Body of pancreas (tissue), 4 donors: ENCODE data around the gene AFF2. TPM values are rescaled to one million over a fixed set of nuclear protein-coding genes. Genes with fewer than 3 reads are reported as not detected.

Experiments
- ATAC-seq: fragments of 150-250 bp; one replicate; pipeline ENCODE4 v1.9.1; 2016
- DNase-seq, 4 donors: peaks; one replicate each; pipeline ENCODE4 v3.0.0-alpha.2; 2019
- H3K27ac ChIP-seq, 4 donors: fragments of 200-600 bp; sonication (generic); 1 replicate in 3 of 4; 2 replicates in 1 of 4; pipeline versions ENCODE4 v1.5.1 to v1.6.1; 2016 to 2019; ENCODE audit warnings: mild to moderate bottlenecking in 1 of 4, mixed read lengths in 1 of 4, moderate library complexity in 1 of 4
- H3K27me3 ChIP-seq, 2 donors: fragments of 200-600 bp; sonication (generic); one replicate each; pipeline ENCODE4 v1.6.0; 2016; ENCODE audit warnings: mild to moderate bottlenecking in 1 of 2
- H3K36me3 ChIP-seq, 2 donors: fragments of 200-600 bp; sonication (generic); replicated peaks in 1 of 2; 2 replicates each; pipeline ENCODE4 v1.5.1; 2016; ENCODE audit warnings: low read depth in 2 of 2; ENCODE audit not compliant: insufficient read depth in 1 of 2
- H3K4me1 ChIP-seq: fragments of 200-600 bp; sonication (generic); one replicate; pipeline ENCODE4 v1.6.0; 2016
- H3K4me3 ChIP-seq, 2 donors: fragments of 200-600 bp; sonication (generic); 1 replicate in 1 of 2; 2 replicates in 1 of 2; pipeline ENCODE4 v1.5.1; 2016 to 2019
- H3K9me3 ChIP-seq, 3 donors: fragments of 200-600 bp; sonication (generic); 1 replicate in 2 of 3; 2 replicates in 1 of 3; pipeline ENCODE4 v1.5.1; 2016
- POLR2A ChIP-seq, 3 donors: fragments of 450-650 bp; IDR thresholded peaks; one replicate each; pipeline ENCODE4 v1.6.1; 2016; ENCODE audit warnings: antibody characterized with exemption in 3 of 3, mild to moderate bottlenecking in 2 of 3
- WGBS, 2 donors: methylation state at CpG; one replicate each; pipeline ENCODE4 v1.1.5; 2017; 5-methylcytosine and 5-hydroxymethylcytosine counted together
- intact Hi-C: fragments of 100-400 bp; cut with DNase I; formaldehyde crosslinking; loops from one replicate; pipeline ENCODE4 v1.15.1; 2023
- total RNA-seq, 2 donors: library from RNA; depleted of rRNA; stranded (reverse); fragments of >200 nt; gene quantifications; one replicate each; pipeline ENCODE4 v1.1.0, GENCODE V29; 2016
- TF ChIP-seq, protein P1 (sequence below), 7 experiments: fragments of 450-650 bp in 4 of 7; fragments of 200-600 bp in 3 of 7; sonication (generic) in 3 of 7; IDR thresholded peaks; one replicate each; pipeline ENCODE4 v1.5.1; 2016 to 2019; ENCODE audit warnings: antibody characterized with exemption in 7 of 7

The AFF2 gene
- total RNA-seq, 2 donors from 2014 or later: 0.99 to 2.1 TPM

DNA sequence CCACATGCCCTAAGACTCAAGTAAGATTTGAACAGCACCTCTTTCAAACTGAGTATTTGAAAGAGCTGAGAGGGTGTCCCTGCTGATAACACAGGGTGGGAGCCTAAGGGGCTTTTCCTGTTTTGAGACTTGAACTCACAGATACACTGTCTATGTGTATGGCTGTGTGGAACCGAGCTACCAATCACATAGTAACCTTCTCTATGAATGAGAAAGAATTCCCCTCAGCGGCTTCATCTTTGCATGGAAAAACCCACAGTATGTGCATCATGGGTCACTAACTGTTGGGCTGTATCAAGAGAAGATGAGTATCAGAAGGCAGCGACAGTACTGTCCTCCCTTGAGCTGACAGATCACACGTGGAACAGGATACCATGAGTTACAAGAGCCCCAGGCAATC is 336.3 kb downstream of the AFF2 start:
- 40 to 47% methylated on average over 4 of the region's 4 CpGs for WGBS, 2 donors
- TF ChIP-seq POLR2A (IDR thresholded peaks at IDR 0.05): no peak
- TF ChIP-seq, protein P1, sequence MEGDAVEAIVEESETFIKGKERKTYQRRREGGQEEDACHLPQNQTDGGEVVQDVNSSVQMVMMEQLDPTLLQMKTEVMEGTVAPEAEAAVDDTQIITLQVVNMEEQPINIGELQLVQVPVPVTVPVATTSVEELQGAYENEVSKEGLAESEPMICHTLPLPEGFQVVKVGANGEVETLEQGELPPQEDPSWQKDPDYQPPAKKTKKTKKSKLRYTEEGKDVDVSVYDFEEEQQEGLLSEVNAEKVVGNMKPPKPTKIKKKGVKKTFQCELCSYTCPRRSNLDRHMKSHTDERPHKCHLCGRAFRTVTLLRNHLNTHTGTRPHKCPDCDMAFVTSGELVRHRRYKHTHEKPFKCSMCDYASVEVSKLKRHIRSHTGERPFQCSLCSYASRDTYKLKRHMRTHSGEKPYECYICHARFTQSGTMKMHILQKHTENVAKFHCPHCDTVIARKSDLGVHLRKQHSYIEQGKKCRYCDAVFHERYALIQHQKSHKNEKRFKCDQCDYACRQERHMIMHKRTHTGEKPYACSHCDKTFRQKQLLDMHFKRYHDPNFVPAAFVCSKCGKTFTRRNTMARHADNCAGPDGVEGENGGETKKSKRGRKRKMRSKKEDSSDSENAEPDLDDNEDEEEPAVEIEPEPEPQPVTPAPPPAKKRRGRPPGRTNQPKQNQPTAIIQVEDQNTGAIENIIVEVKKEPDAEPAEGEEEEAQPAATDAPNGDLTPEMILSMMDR (IDR thresholded peaks at IDR 0.05): no peak
- H3K4me3 ChIP-seq: no peak overlapping the region
- no peaks in the 10 kb centered on the region for H3K27me3 ChIP-seq
- no peaks in the 10 kb centered on the region for H3K4me1 ChIP-seq
- no peaks in the 10 kb centered on the region for H3K9me3 ChIP-seq
- no peaks in the 10 kb centered on the region for H3K36me3 ChIP-seq
- ATAC-seq (no peak), DNase-seq (no peak)
- intact Hi-C loops: no loop called here
- no peak overlapping the region for H3K27ac ChIP-seq

DNA sequence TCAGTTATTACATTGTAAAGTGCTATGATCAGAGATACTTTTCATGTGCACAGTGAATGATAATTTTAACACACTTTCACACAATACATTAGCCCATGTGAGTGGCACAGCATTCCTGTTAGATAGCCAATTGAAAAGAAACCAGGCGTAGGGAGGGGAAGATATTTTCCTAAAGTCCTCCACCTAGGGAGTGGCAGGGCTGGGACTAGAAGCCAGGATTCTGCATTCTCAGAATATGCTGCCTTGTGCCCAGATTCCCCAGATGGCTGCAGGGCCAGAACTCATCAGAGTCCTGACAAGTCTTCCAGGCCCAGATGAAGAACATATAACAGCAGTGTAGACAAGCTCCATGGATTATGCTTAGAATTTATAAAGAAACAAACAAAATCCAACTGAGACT is 350.2 kb downstream of the AFF2 start:
- Histone ChIP-seq H3K4me3 (no peak overlapping the region), H3K36me3 (no peaks in the 10 kb centered on the region), H3K9me3 (no peaks in the 10 kb centered on the region), H3K27me3 (no peaks in the 10 kb centered on the region), H3K4me1 (no peaks in the 10 kb centered on the region), H3K27ac (no peak overlapping the region)
- DNase-seq: no peak
- 44 to 88% methylated on average over 1 of the region's 1 CpG for WGBS, 2 donors
- intact Hi-C loops: no loop called here
- ATAC-seq: no peak
- TF ChIP-seq, protein P1 (IDR thresholded peaks at IDR 0.05): no peak
- TF ChIP-seq POLR2A (IDR thresholded peaks at IDR 0.05): no peak

DNA sequence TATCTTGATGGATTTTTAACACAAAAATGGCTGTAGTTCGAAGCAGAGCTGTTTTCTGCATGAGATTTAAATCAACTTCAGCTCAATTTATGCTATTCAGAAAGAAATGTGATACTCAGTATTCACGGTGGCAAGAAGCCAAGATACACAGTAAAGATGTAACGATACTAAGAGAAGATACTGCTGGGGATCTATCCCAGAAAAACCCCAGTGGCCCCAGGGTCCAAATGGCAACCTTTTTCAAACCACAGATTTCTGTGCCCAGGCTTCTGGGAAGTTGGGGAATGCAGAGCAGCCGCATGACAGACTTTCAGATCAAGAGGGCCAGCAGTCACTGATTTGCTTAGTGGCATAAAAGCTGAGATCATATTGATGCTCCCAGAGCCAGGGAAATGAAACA is 353.9 kb downstream of the AFF2 start:
- DNase-seq (no peak), ATAC-seq (no peak)
- Histone ChIP-seq H3K9me3 (no peaks in the 10 kb centered on the region), H3K36me3 (no peaks in the 10 kb centered on the region), H3K4me1 (no peaks in the 10 kb centered on the region), H3K27me3 (no peaks in the 10 kb centered on the region), H3K4me3 (no peak overlapping the region), H3K27ac (no peak overlapping the region)
- TF ChIP-seq POLR2A (IDR thresholded peaks at IDR 0.05): no peak
- TF ChIP-seq, protein P1 (IDR thresholded peaks at IDR 0.05): no peak
- intact Hi-C loops: no loop called here
- WGBS, 2 donors: 29 to 36% methylated on average over 4 of the region's 4 CpGs

DNA sequence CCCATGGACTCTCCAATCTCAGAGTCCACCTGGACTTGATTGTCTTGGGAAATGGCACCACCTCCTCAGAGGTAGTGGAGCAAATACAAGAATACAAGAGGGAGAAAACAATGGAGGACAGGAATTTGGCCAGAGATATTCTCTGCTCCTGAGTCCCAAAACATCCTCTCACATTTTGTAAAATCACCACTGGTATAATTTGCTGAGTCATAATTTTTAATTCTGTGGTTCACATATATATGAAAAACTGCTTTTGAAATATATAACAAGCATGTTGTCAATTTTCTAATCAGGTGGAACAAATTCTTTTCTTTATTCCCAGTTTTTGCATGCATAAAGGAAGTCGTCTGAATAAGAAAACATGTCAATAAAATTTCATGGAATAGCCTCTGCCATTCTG is 356.1 kb downstream of the AFF2 start:
- H3K4me3 ChIP-seq: no peak overlapping the region
- no peak overlapping the region for H3K27ac ChIP-seq
- H3K9me3 ChIP-seq: no peaks in the 10 kb centered on the region
- ATAC-seq (no peak), DNase-seq (no peak)
- H3K36me3 ChIP-seq: no peaks in the 10 kb centered on the region
- TF ChIP-seq, protein P1 (IDR thresholded peaks at IDR 0.05): no peak
- TF ChIP-seq POLR2A (IDR thresholded peaks at IDR 0.05): no peak
- intact Hi-C loops: no loop called here
- WGBS, 2 donors: 0 to 29% methylated on average over 1 of the region's 1 CpG
- H3K27me3 ChIP-seq: no peaks in the 10 kb centered on the region
- no peaks in the 10 kb centered on the region for H3K4me1 ChIP-seq

DNA sequence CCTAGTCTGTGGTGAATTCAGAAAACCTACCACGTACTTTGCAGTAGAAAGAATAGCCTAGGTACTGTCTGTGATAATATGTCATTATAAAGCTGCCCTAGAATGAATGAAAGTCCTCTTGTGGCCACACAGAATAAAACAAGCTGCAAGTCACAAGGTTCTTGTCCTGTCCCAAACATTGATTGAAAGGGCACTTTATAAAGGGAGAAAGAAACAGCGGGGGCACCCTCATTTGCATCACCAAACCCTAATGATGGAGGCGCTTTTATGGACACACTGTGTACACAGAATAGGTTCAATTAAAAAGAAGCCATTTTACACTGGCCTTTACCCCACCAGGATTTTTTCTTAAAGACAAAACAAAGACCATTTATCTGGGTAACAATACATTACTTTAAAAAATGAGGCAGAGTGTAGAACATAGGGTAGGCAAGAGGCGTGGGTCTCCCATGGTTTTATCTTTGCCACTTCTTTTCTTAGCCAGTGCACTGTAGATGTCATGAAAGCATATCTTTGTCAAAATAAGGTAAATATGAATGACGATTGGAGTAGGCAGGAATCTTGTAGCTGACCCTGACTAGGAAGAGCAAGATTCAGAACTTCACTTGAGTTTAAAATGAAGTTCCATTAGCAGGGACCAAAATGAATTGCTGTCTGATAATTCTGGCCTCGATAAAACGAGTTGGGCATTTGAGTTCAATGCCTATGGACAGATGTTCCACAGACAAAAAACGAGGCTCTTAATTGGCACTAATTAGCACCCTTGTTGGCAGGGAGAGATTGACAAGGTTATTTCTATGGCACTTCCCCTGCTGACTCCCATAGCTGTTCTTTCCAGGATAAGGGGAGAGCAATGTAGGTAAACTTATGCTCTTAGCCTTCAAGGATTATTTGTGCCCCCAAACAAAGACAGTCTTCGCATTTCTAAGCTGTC is 365.1 kb downstream of the AFF2 start:
- intact Hi-C loops: no loop called here
- Histone ChIP-seq H3K36me3 (no peaks in the 10 kb centered on the region), H3K4me3 (no peak overlapping the region), H3K27ac (no peak overlapping the region), H3K27me3 (no peaks in the 10 kb centered on the region), H3K4me1 (no peaks in the 10 kb centered on the region), H3K9me3 (no peaks in the 10 kb centered on the region)
- ATAC-seq (no peak), DNase-seq (no peak)
- WGBS, 2 donors: 39 to 45% methylated on average over 9 of the region's 9 CpGs
- no peak for TF ChIP-seq POLR2A (IDR thresholded peaks at IDR 0.05)
